CD4-positive, alpha-beta T cell treated with Interleukin-6 at 100 ng/mL for 8 hours (primary cell): ENCODE data around the gene INSYN1.

Experiments
- DNase-seq: peaks from one replicate; pipeline ENCODE4 v3.0.0-alpha.2; 2020; ENCODE audit warnings: mixed read lengths, low spot score

The INSYN1 gene

DNA sequence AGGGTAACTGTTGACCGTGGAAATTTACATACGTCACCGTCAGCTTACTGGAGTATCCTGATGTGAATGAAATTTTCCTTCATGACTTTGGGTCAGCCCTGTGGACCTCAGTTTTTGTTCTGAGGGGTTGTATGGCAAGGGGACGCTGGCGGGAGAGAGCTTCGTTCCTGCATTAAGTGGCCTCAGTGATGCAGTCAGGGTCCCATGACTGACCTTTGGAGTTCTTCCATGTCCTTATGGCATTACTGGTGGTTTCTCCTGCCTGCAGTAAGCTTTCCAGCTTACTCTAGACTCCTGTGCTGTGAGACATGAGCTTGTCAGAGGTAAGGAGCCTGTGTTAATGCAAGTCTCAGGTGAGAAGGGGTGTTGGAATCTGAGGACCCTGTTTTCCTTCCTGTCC lies 67.2 kb downstream of the INSYN1 start:
- no peak for DNase-seq
